A673 (cell line): ENCODE measurements around the gene ATIC.

Experiments
- CTCF ChIP-seq: fragments of 300-800, 200-600 bp; sonication (generic); conservative IDR thresholded peaks from 2 replicates; pipeline ENCODE4 v1.5.1; 2017; ENCODE audit warnings: low read depth, mild to moderate bottlenecking, antibody characterized with exemption, low read length, moderate library complexity, mixed read lengths
- EZH2 ChIP-seq: fragments of 200-600 bp; sonication (generic); IDR thresholded peaks from 2 replicates; pipeline ENCODE4 v1.6.1; 2017; ENCODE audit warnings: borderline replicate concordance, low read depth, mild to moderate bottlenecking, mixed read lengths, antibody characterized with exemption, low read length; ENCODE audit not compliant: poor library complexity, severe bottlenecking

GRCh38 chr2:215396595-215397313 lies 84.9 kb downstream of the ATIC start:
- no peak for TF ChIP-seq CTCF
- TF ChIP-seq EZH2: no peak
